Measurements from ENCODE around the gene METTL25B.

Gene METTL25B

GRCh38 chr1:156765666-156766065, 37.4 kb downstream of the METTL25B start:
- ATAC-seq, result no peak
- TF ChIP-seq ZFP3 (CRISPR knock-in tag; IDR thresholded peaks at IDR 0.05), result no peak
- no peak for TF ChIP-seq CREB5 (CRISPR knock-in tag; IDR thresholded peaks at IDR 0.05; ENCODE audit: low read depth)
- TF ChIP-seq BACH2 (CRISPR knock-in tag; IDR thresholded peaks at IDR 0.05; ENCODE audit: borderline replicate concordance), result no peak
- TF ChIP-seq ZC3H10 (CRISPR knock-in tag; IDR thresholded peaks at IDR 0.05), result no peak
- no peak for TF ChIP-seq PATZ1 (CRISPR knock-in tag; IDR thresholded peaks at IDR 0.05; ENCODE audit: borderline replicate concordance)
- no peak for TF ChIP-seq ARNTL (CRISPR knock-in tag; IDR thresholded peaks at IDR 0.05; ENCODE audit: borderline replicate concordance, low read depth)
- TF ChIP-seq CSRNP3 (CRISPR knock-in tag; IDR thresholded peaks at IDR 0.05), result no peak
- no peak for TF ChIP-seq SNAI2 (CRISPR knock-in tag; IDR thresholded peaks at IDR 0.05)
- no peak for TF ChIP-seq CSDC2 (CRISPR knock-in tag; IDR thresholded peaks at IDR 0.05)
- TF ChIP-seq PPARA (CRISPR knock-in tag; IDR thresholded peaks at IDR 0.05; ENCODE audit: borderline replicate concordance), result no peak
- TF ChIP-seq OSR1 (CRISPR knock-in tag; IDR thresholded peaks at IDR 0.05), result no peak
- no peak for TF ChIP-seq ESRRG (CRISPR knock-in tag; IDR thresholded peaks at IDR 0.05)
- TF ChIP-seq ZNF70 (CRISPR knock-in tag; IDR thresholded peaks at IDR 0.05), result no peak
- no peak for TF ChIP-seq POU6F1 (CRISPR knock-in tag; IDR thresholded peaks at IDR 0.05; ENCODE audit: borderline replicate concordance, low read depth)
- TF ChIP-seq ISL1 (CRISPR knock-in tag; IDR thresholded peaks at IDR 0.05), result no peak
- no peak for TF ChIP-seq TCF4 (CRISPR knock-in tag; IDR thresholded peaks at IDR 0.05; ENCODE audit: borderline replicate concordance)

- TF ChIP-seq PATZ1 (CRISPR knock-in tag; IDR thresholded peaks at IDR 0.05; ENCODE audit: borderline replicate concordance) (no peak), TCF4 (CRISPR knock-in tag; IDR thresholded peaks at IDR 0.05; ENCODE audit: borderline replicate concordance) (no peak), ZNF70 (CRISPR knock-in tag; IDR thresholded peaks at IDR 0.05) (no peak), ARNTL (CRISPR knock-in tag; IDR thresholded peaks at IDR 0.05; ENCODE audit: borderline replicate concordance, low read depth) (no peak), ZNF8 (CRISPR knock-in tag; IDR thresholded peaks at IDR 0.05) (no peak), ZFP3 (CRISPR knock-in tag; IDR thresholded peaks at IDR 0.05) (no peak), TOX (CRISPR knock-in tag; IDR thresholded peaks at IDR 0.05; ENCODE audit: borderline replicate concordance) (no peak)
- ATAC-seq, result peak; percentile 16
These were observed 38.2 kb downstream of the METTL25B start for GRCh38 chr1:156766298-156767100.

- peak; percentile 32; the same call in 1 of the 2 replicates for TF ChIP-seq POU6F1 (CRISPR knock-in tag; IDR thresholded peaks at IDR 0.05; ENCODE audit: borderline replicate concordance, low read depth)
- TF ChIP-seq ZFP3 (CRISPR knock-in tag; IDR thresholded peaks at IDR 0.05), result 0 out of 2 replicates have a peak, but pooled peaks have one; percentile 58
- no peak for TF ChIP-seq ZNF70 (CRISPR knock-in tag; IDR thresholded peaks at IDR 0.05)
- TF ChIP-seq RARB (CRISPR knock-in tag; IDR thresholded peaks at IDR 0.05), result no peak
- TF ChIP-seq TOX (CRISPR knock-in tag; IDR thresholded peaks at IDR 0.05; ENCODE audit: borderline replicate concordance), result 0 out of 2 replicates have a peak, but pooled peaks have one; percentile 34
- no peak for TF ChIP-seq CSRNP3 (CRISPR knock-in tag; IDR thresholded peaks at IDR 0.05)
- ATAC-seq, result peak; percentile 95
These were observed 39.0 kb downstream of the METTL25B start, which contains the start of gene PRCC for GRCh38 chr1:156767101-156767878. Gene PRCC (plus strand): TSS chr1:156767535. CDS start chr1:156767772, 237 bp downstream.
